Naive thymus-derived CD8-positive, alpha-beta T cell (primary cell): ENCODE data around the gene ROM1. TPM values are rescaled to one million over a fixed set of nuclear protein-coding genes. Genes with fewer than 3 reads are reported as not detected.
"Not testable (repeated sequence)": the region's sequence is repeated elsewhere in the genome, so short reads cannot be mapped to it uniquely, and the experiment has no call there.

ENCODE experiments used
- ATAC-seq, 2 donors: fragments of 150-1000 bp; cut with Tn5 transposase in 1 of 2; sonication (Bioruptor Pico), chemical (Tn5 transposase) in 1 of 2; 1 replicate in 1 of 2; 2 replicates in 1 of 2; pipeline ENCODE4 v1.10.0; 2021; ENCODE audit warnings: mild to moderate bottlenecking in 2 of 2, moderate library complexity in 2 of 2
- POLR2A ChIA-PET: fragments of 350-600 bp; sonication (Branson Sonifier 250); formaldehyde crosslinking; loops from one replicate; lab custom pipeline; 2021; ENCODE audit warnings: antibody characterized with exemption; lab: Charles Lee
- DNase-seq, 10 donors: peaks; one replicate each; pipeline versions ENCODE4 v3.0.0 to v3.0.0-alpha.2; 2020 to 2022
- H3K27ac Mint-ChIP-seq, 10 donors: one replicate each; pipeline ENCODE4 v1.8.0; 2020 to 2022; ENCODE audit warnings: mild to moderate bottlenecking in 10 of 10, mixed read lengths in 10 of 10, moderate library complexity in 4 of 10, inconsistent platforms in 1 of 10
- H3K27me3 Mint-ChIP-seq, 5 donors: one replicate each; pipeline ENCODE4 v1.8.0; 2021 to 2022; ENCODE audit warnings: mixed read lengths in 5 of 5
- H3K36me3 Mint-ChIP-seq, 3 donors: one replicate each; pipeline ENCODE4 v1.8.0; 2020 to 2022; ENCODE audit warnings: mixed read lengths in 3 of 3, mild to moderate bottlenecking in 2 of 3, inconsistent platforms in 1 of 3
- H3K4me1 Mint-ChIP-seq, 4 donors: one replicate each; pipeline ENCODE4 v1.8.0; 2021 to 2022; ENCODE audit warnings: mixed read lengths in 4 of 4
- H3K4me3 Mint-ChIP-seq, 10 donors: one replicate each; pipeline ENCODE4 v1.8.0; 2020 to 2022; ENCODE audit warnings: mild to moderate bottlenecking in 10 of 10, mixed read lengths in 10 of 10, moderate library complexity in 6 of 10, inconsistent platforms in 1 of 10
- H3K9me3 Mint-ChIP-seq, 9 donors: one replicate each; pipeline ENCODE4 v1.8.0; 2020 to 2022; ENCODE audit warnings: mixed read lengths in 9 of 9, mild to moderate bottlenecking in 3 of 9, inconsistent platforms in 1 of 9, moderate library complexity in 1 of 9
- polyA plus RNA-seq, 3 donors: library from polyadenylated mRNA; unstranded; fragments of 300-500 nt; fragmentation: Illumina TruSeq; gene quantifications; one replicate each; pipeline ENCODE4 v1.2.3, GENCODE V29; 2021
- total RNA-seq, 8 experiments: library from RNA in 2 of 8; stranded (reverse) in 2 of 8; gene quantifications; one replicate each; pipeline ENCODE4 v1.2.3 and lab custom pipeline; 2021 to 2026

The ROM1 gene
- total and polyA plus RNA-seq, 5 experiments from 2014 or later, result 0.82 to 6.1 (median 1.9) TPM

DNA sequence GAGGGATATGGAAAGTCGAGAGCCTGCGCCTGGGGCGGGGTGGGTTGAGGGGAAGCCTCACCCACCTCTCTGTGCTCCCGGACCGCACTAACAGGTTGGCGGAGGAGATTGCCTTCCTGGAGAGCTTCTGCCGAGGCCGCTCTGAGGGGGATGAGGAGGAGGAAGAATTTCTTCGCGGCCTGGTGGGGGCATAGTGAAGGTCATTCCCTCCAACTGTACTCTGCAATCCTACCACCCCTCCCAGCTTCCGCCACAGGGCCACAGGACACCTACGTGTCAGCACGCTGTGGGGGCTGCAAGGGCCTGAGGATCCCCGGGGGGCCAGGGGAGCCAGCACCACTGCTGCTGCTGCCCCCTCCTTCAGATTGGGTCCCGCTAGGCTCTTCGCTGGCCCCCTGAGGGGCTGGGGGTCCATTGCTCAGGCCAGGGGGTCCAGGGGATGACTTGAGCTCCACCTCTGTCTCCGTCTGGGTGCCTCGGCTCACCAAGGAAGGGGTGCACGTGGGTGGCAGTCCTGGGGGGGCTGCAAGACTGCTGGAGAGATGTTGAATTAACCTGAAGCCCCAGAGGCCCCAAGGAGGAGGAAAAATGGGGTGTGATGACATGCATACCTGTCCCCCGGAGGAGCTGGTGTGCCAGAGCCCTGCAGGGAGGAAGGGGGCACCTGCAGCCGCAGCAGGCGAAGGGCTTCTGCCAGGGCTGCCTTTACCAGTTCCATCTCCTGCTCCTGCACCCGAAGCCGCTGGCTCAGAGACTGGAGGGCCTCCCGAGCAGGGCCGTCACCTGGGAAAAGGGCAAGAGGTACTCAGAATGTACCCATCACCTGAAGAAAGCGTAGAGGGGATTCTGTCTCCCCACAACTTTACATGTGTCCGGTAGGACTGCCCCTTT, 2.0 kb upstream of the ROM1 start:
- Mint-ChIP-seq H3K27me3 (no peaks in the 10 kb centered on the region), H3K9me3 (no peaks in the 10 kb centered on the region), H3K36me3 (peaks cover 0 to 32% (median 12%) of the 10 kb centered on the region in 3 donors), H3K4me3 (peak overlapping the region; percentile 91 to 98 (median 94)), H3K27ac (peak overlapping the region; percentile 96 to 99 (median 98)), H3K4me1 (peaks cover 32 to 62% (median 59%) of the 10 kb centered on the region in 4 donors)
- POLR2A ChIA-PET, result interaction anchor here (0.6 to 8.0 kb wide), 25 partner anchors 9 to 270 kb away, joined by 3 to 96 read pairs (median 5); partner anchors contain the start of genes B3GAT3, C11orf98, CSKMT and EEF1G
- ATAC-seq, result no peak
- no peak for DNase-seq

DNA sequence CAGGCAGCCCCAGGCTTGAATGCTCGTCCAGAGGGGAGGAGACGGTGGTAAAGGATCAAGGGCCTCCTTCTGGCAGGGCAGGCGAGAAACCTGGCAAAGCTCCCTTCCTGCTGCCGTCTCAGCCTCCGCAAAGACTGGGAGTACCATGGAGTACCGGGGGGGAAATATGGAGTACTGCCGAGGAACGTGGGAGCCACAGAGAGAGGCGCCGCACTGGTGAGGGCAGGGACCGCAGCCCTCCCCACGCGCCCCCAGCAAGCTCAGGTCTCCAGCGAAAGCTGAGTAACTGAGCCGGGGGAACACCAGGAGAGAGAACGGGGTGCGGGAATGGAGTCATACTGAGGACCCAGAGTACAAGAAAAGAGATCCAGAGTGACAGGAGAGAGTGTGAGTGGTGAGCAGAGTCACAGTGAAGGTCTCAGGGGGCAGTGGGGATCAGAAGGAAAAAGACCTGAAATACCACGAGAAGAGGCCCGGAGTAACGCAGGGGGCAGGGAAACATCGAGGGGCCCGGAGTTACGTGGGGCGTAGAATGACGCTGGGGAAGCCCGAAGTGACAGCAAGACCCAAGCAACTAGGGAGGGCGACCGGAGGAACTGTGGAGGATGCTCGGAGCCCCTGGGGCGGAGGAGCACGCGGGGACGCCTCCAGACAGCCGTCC, 1.2 kb upstream of the ROM1 start:
- peaks cover 34 to 62% (median 58%) of the 10 kb centered on the region in 4 donors for H3K4me1 Mint-ChIP-seq
- POLR2A ChIA-PET, result interaction anchor here (0.9 to 8.0 kb wide), 22 partner anchors 10 to 270 kb away, joined by 3 to 96 read pairs (median 7); partner anchors contain the start of genes B3GAT3, C11orf98, CSKMT and EEF1G
- ATAC-seq, result peak; percentile 55 to 64
- no peaks in the 10 kb centered on the region for H3K9me3 Mint-ChIP-seq
- peak overlapping the region; percentile 96 to 99 (median 98) for H3K27ac Mint-ChIP-seq
- H3K4me3 Mint-ChIP-seq, result peak overlapping the region; percentile 91 to 98 (median 94)
- H3K36me3 Mint-ChIP-seq, result peaks cover 0 to 31% (median 12%) of the 10 kb centered on the region in 3 donors
- DNase-seq, result peak in 7 of 10 donors; percentile 37 to 79 (median 66)
- H3K27me3 Mint-ChIP-seq, result no peaks in the 10 kb centered on the region

DNA sequence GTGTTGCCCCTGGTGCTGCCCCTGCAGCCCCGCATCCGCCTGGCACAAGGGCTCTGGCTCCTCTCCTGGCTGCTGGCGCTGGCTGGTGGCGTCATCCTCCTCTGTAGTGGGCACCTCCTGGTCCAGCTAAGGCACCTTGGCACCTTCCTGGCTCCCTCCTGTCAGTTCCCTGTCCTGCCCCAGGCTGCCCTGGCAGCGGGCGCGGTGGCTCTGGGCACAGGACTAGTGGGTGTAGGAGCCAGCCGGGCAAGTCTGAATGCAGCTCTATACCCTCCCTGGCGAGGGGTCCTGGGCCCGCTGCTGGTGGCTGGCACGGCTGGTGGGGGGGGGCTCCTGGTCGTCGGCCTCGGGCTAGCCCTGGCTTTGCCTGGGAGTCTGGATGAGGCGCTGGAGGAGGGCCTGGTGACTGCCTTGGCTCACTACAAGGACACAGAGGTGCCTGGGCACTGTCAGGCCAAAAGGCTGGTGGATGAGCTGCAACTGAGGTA, 278 bp downstream of the ROM1 start:
- Mint-ChIP-seq H3K27ac (peak overlapping the region; percentile 53 to 95 (median 90)), H3K4me1 (peaks cover 28 to 52% (median 50%) of the 10 kb centered on the region in 4 donors), H3K36me3 (peaks cover 0 to 27% (median 2%) of the 10 kb centered on the region in 3 donors), H3K4me3 (peak overlapping the region in 9 of 10 donors; percentile 48 to 86 (median 60)), H3K9me3 (no peaks in the 10 kb centered on the region), H3K27me3 (no peaks in the 10 kb centered on the region)
- no peak for ATAC-seq
- peak in 1 of 10 donors; percentile 21 for DNase-seq
- POLR2A ChIA-PET, result interaction anchor here (0.5 to 8.0 kb wide), 18 partner anchors 9 to 227 kb away, joined by 3 to 96 read pairs (median 10); partner anchors contain the start of genes B3GAT3, BSCL2, C11orf98 and CSKMT

DNA sequence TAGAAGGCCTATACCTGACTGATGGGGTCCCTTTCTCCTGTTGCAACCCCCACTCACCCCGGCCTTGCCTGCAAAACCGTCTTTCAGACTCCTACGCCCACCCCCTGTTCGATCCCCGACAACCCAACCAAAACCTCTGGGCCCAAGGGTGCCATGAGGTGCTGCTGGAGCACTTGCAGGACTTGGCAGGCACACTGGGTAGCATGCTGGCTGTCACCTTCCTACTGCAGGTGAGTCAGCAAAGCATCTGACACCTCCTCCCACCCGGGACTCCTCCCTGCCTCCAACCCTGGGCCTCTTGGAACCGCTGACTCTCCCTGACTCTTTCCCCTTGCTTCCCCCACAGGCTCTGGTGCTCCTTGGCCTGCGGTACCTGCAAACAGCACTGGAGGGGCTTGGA, 1.2 kb downstream of the ROM1 start:
- ATAC-seq (no peak), DNase-seq (no peak)
- H3K4me3 Mint-ChIP-seq, result peak overlapping the region in 6 of 10 donors; percentile 58 to 77 (median 66)
- POLR2A ChIA-PET, result interaction anchor here (0.6 to 8.0 kb wide), 12 partner anchors 13 to 226 kb away, joined by 3 to 96 read pairs (median 10); partner anchors contain the start of genes BSCL2, C11orf98, CSKMT and EEF1G
- H3K4me1 Mint-ChIP-seq, result peaks cover 23 to 49% (median 48%) of the 10 kb centered on the region in 4 donors
- H3K36me3 Mint-ChIP-seq, result peaks cover 0 to 32% (median 0%) of the 10 kb centered on the region in 3 donors
- H3K9me3 Mint-ChIP-seq, result no peaks in the 10 kb centered on the region
- H3K27me3 Mint-ChIP-seq, result no peaks in the 10 kb centered on the region
- H3K27ac Mint-ChIP-seq, result peak overlapping the region in 9 of 10 donors; percentile 53 to 95 (median 87)

DNA sequence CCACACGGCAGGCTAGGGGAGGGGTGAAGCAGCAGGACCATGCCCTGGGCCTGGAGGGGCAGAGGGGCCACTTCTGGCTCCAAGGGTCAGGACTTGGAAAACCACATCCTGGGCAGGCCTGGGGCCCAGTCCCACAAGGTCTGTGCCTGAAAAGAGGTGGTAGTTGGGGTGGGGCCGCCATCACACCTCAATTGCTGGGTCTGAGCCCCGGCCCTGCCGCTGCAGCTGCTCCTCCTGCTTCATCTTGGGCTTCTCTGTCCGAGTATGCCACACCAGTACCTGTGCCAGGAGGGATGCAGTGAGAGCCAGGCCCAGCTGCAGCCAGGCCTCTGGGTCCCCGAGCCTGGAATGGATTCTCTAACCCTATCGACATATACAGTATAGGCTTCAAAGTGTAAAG, 2.5 kb downstream of the ROM1 start:
- Mint-ChIP-seq H3K4me3 (no peak overlapping the region), H3K27ac (peak overlapping the region in 2 of 10 donors; percentile 21 to 36), H3K27me3 (no peaks in the 10 kb centered on the region), H3K36me3 (peaks cover 0 to 27% (median 0%) of the 10 kb centered on the region in 3 donors), H3K9me3 (no peaks in the 10 kb centered on the region), H3K4me1 (peaks cover 20 to 49% (median 45%) of the 10 kb centered on the region in 4 donors)
- no peak for ATAC-seq
- DNase-seq, result no peak
- POLR2A ChIA-PET, result interaction anchor here (0.9 to 2.7 kb wide), 4 partner anchors 22 to 171 kb away, joined by 3 to 13 read pairs (median 4); partner anchors contain the start of genes C11orf98, CSKMT, INTS5 and TMEM179B

DNA sequence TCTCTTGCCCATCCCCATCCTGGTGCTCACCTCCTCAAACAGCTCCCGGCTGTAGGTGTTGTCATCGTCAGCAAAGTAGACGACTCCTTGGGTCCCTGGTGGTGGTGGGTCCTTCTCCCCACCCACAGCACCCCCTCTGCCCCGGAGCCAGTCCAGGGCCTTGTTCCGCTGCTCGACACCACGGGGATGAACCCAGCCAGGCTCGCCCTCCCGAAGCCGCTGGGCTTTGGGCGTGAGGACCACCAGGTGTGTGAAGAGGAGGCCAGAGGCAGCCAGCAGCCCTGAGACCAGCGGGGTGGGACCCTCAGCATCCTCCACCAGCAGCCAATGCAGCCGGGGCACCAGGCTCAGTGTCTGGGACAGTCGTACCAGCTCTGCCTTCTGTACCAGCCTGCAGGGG, 3.9 kb downstream of the ROM1 start:
- DNase-seq, ATAC-seq, H3K4me3 Mint-ChIP-seq, H3K9me3 Mint-ChIP-seq, H3K27me3 Mint-ChIP-seq: not testable (repeated sequence)
- H3K27ac Mint-ChIP-seq, result peak overlapping the region in 1 of 10 donors; percentile 17
- H3K36me3 Mint-ChIP-seq, result peaks cover 0 to 27% (median 0%) of the 10 kb centered on the region in 3 donors
- peaks cover 22 to 47% (median 41%) of the 10 kb centered on the region in 4 donors for H3K4me1 Mint-ChIP-seq
- POLR2A ChIA-PET, result interaction anchor here (1.1 to 2.7 kb wide), 5 partner anchors 12 to 110 kb away, joined by 3 to 13 read pairs (median 3); partner anchors contain the start of genes C11orf98, CSKMT, HNRNPUL2 and MTA2

DNA sequence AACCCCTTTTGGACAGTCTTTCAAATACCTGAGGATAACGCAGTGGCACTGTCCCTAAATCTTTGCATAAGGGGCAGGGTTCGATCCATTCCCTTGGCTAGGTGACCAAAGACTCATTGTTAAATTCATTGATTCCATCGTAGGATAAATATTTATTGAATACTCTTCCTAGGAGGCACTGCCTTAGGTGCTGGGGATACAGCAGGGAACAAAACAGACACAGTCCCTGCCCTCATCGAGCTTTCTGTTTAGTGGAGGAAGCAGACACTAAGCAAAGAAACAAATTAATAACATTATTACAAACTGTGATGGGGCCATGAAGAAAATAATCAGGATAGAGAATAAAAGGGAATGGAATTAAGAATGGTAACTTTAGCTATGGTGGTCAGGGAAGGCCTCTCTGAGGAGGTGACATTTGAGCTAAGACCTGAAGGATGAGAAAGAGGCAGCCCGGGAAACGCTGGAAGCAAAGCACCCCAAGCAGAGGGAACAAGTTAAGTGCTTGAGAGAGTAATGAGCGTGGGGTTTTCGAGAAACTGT, 8.0 kb downstream of the ROM1 start:
- Mint-ChIP-seq H3K4me3 (peak overlapping the region; percentile 86 to 97 (median 94)), H3K27me3 (peaks cover 0 to 2% (median 0%) of the 10 kb centered on the region in 5 donors), H3K27ac (peak overlapping the region; percentile 92 to 99 (median 98)), H3K36me3 (peaks cover 2 to 34% (median 3%) of the 10 kb centered on the region in 3 donors), H3K9me3 (no peaks in the 10 kb centered on the region), H3K4me1 (peaks cover 15 to 36% (median 34%) of the 10 kb centered on the region in 4 donors)
- POLR2A ChIA-PET, result interaction anchor here (1.1 to 5.7 kb wide), 20 partner anchors 9 to 261 kb away, joined by 4 to 81 read pairs (median 13); partner anchors contain the start of genes C11orf98, CSKMT, EEF1G and EML3
- ATAC-seq (no peak), DNase-seq (no peak)

DNA sequence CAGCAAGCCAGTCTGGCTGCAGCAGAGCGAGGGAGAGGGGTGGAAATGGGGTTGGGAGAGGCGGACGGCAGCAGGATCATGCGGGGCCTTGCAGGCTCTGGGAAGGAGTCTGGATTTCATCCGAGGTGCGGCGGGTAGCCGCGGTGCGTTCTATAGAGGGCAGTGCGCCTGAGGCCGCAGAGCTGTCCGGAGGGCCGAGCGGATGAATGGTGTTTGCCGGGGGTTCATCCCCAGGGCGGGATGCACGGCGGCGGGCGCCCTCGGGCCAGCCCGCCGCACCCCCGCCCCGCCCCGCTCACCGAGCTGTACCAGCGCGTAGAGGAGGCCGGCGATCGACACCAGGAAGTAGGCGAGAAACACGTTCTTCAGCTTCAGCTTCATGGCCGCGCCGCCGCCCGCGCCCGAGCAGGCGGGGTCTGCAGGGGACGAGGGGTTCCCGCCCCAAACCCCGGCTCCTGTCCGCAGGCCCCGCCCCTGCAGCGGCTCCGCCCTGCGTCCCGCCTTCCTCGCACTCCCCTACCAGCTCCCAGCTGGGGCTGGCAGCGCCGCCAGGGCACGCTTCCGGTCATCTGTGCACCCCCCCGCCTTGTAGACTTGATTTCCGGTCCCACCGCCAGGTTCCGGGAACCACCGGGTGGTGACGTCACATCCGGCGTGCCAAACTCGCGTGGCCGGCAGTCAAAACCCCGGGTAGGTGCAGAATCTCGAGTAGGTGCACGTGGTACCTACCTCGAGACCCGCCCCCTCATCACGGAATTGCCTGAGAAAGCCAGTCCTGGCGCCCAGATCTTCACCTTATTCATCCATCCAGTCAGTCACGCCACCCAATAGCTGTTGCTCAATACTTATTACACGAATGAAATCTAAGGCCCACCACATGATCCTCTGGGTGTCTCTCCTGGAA, 8.8 kb downstream of the ROM1 start, which contains the start of gene B3GAT3:
Gene B3GAT3, minus strand, starts transcription at position 420 of the 904 bp plus-strand sequence. Its CDS starts 39 bp downstream, at position 381.
- H3K27me3 Mint-ChIP-seq, result peaks cover 0 to 2% (median 0%) of the 10 kb centered on the region in 5 donors
- H3K9me3 Mint-ChIP-seq, result no peaks in the 10 kb centered on the region
- H3K4me3 Mint-ChIP-seq, result peak within 1 kb of the TSS; percentile 86 to 97 (median 94)
- peaks cover 13 to 36% (median 32%) of the 10 kb centered on the region in 4 donors for H3K4me1 Mint-ChIP-seq
- peaks cover 6 to 36% (median 6%) of the 10 kb centered on the region in 3 donors for H3K36me3 Mint-ChIP-seq
- ATAC-seq (peak; percentile 83 to 85), DNase-seq (peak; percentile 87 to 98 (median 95))
- H3K27ac Mint-ChIP-seq, result peak within 1 kb of the TSS; percentile 92 to 99 (median 98)
- POLR2A ChIA-PET, result interaction anchor here (0.7 to 5.7 kb wide), 24 partner anchors 10 to 260 kb away, joined by 3 to 81 read pairs (median 12); partner anchors contain the start of genes C11orf98, CSKMT, EEF1G and EML3

DNA sequence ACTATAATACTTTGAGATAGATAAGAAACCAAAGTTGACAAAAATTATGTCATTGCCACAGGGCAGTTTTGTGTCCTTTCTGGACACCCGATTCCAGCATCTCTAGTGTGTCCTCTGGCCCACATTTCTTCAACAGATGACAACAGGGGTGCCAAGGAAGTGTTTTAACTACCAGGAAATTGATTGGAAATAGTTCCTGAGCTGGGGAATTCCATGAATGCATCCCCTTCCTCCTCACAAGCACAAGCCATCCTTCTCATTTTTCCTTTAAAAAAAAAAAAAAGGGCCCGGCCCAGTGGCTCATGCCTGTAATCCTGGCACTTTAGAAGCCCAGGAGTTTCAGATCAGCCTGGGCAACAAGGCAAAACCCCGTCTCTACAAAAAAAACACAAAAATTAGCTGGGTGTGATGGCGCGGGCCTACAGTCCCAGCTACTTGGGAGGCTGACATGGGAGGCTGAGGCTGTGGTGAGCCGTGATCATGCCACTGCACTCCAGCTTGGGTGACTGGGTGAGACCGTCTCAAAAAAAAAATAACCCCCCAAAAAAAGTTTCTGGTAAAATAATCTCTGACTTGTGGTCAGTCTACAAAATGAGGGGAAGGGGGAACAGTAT, 9.5 kb downstream of the ROM1 start:
- H3K36me3 Mint-ChIP-seq, result peaks cover 6 to 38% (median 9%) of the 10 kb centered on the region in 3 donors

DNA sequence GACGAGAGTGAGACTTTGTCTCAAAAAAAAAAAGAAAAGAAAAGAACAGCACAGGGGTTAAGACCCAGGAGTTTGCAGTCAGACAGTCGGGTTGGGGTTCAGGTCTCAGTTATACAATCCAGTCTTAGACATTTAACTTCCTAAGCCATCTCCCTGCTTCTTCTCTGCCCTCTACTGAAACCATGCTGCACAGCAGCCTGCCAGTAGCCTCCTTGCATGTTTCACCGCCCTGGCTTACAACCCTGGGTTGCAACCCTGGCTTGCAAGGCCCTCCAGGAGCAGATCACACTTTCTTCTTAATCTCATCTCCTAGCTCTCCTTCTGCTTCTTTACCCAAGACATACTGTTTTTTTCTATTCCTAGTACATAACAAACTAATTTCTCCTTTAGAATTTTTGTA, 14.7 kb downstream of the ROM1 start:
- H3K36me3 Mint-ChIP-seq, result peaks cover 6 to 80% (median 33%) of the 10 kb centered on the region in 3 donors
- ATAC-seq, result peak; percentile 34 to 48
- DNase-seq, result no peak
- POLR2A ChIA-PET, result interaction anchor here (0.7 to 3.2 kb wide), 5 partner anchors 10 to 72 kb away, joined by 5 to 21 read pairs (median 9); partner anchors contain the start of genes C11orf98, CSKMT, GANAB and TUT1
- H3K27ac Mint-ChIP-seq, result peak overlapping the region in 8 of 10 donors; percentile 24 to 85 (median 54)
- H3K4me1 Mint-ChIP-seq, result peaks cover 0 to 15% (median 6%) of the 10 kb centered on the region in 4 donors
- no peaks in the 10 kb centered on the region for H3K9me3 Mint-ChIP-seq
- H3K27me3 Mint-ChIP-seq, result no peaks in the 10 kb centered on the region
- no peak overlapping the region for H3K4me3 Mint-ChIP-seq

More for the DNA sequence above, 9.5 kb downstream of the ROM1 start:
- ATAC-seq (no peak), DNase-seq (no peak)
- peaks cover 0 to 2% (median 0%) of the 10 kb centered on the region in 5 donors for H3K27me3 Mint-ChIP-seq
- peak overlapping the region; percentile 91 to 99 (median 96) for H3K27ac Mint-ChIP-seq
- POLR2A ChIA-PET, result interaction anchor here (0.7 to 5.7 kb wide), 24 partner anchors 10 to 259 kb away, joined by 3 to 81 read pairs (median 12); partner anchors contain the start of genes C11orf98, CSKMT, EEF1G and EML3
- H3K4me1 Mint-ChIP-seq, result peaks cover 13 to 36% (median 31%) of the 10 kb centered on the region in 4 donors
- H3K9me3 Mint-ChIP-seq, result no peaks in the 10 kb centered on the region
- H3K4me3 Mint-ChIP-seq, result peak overlapping the region; percentile 84 to 97 (median 90)
